ENCODE data around the gene ARHGAP35. TPM values are rescaled to one million over a fixed set of nuclear protein-coding genes. Genes with fewer than 3 reads are reported as not detected.

The ARHGAP35 gene
- total and polyA plus RNA-seq, 10 of the 15 experiments (the other 5 are each of a cell fraction or from before 2014, with no cell fraction given) = 0.85 to 29.9 (median 11.5) TPM

GRCh38 chr19:46896076-46896794 lies 35.4 kb downstream of the ARHGAP35 start:
- Histone ChIP-seq H2AFZ (ENCODE audit: control insufficient read depth, low read depth, low read length) (no peak overlapping the region), H3K27ac (ENCODE audit: control insufficient read depth, insufficient read depth) (no peak overlapping the region), H3K9me3 (replicated peaks; ENCODE audit: control insufficient read depth, insufficient read depth, low read length) (no peaks in the 10 kb centered on the region), H3K4me2 (ENCODE audit: control insufficient read depth, insufficient read depth) (no peak overlapping the region), H3K4me1 (ENCODE audit: control insufficient read depth, insufficient read depth, low read length) (peaks cover 14% of the 10 kb centered on the region), H3K36me3 (ENCODE audit: control insufficient read depth in 2 of 2, insufficient read depth in 2 of 2, low read length in 1 of 2) (no peaks in the 10 kb centered on the region), H3K27me3 (replicated peaks in 1 of 2; ENCODE audit: control insufficient read depth in 2 of 2, insufficient read depth in 2 of 2, low read length in 1 of 2) (no peaks in the 10 kb centered on the region), H3K9ac (ENCODE audit: control insufficient read depth, insufficient read depth, low read length) (no peak overlapping the region), H4K20me1 (ENCODE audit: control insufficient read depth, insufficient read depth) (peaks cover 7% of the 10 kb centered on the region; the same call in 1 of the 2 replicates), H3K79me2 (ENCODE audit: control insufficient read depth, insufficient read depth, low read length) (peaks cover 26% of the 10 kb centered on the region), H3K4me3 (no peak overlapping the region)
- no peak for FAIRE-seq
- no peak for DNase-seq (ENCODE audit: low read depth, low spot score)
- CTCF ChIA-PET = interaction anchor here (0.6 to 1.1 kb wide), 3 partner anchors 39 to 56 kb away, joined by 3 read pairs; no protein-coding TSS in a partner anchor
- WGBS (ENCODE audit: insufficient coverage, insufficient replicate concordance, low lambda C conversion rate, missing lambda C conversion rate) = 80% methylated on average over 10 of the region's 10 CpGs
- SMC1A ChIA-PET (ENCODE audit: uncharacterized antibody, unreplicated experiment) = interaction anchor here (1.7 kb wide), 1 partner anchor 11 kb away, joined by 7 read pairs; no protein-coding TSS in a partner anchor
- RAD21 ChIA-PET (ENCODE audit: unreplicated experiment) = no interaction called here
- POLR2A ChIA-PET = interaction anchor here (0.5 kb wide), 1 partner anchor 14 kb away, joined by 4 read pairs; no protein-coding TSS in a partner anchor
- intact Hi-C loops (cut with micrococcal nuclease; ENCODE audit: unreplicated experiment) (no loop called here), in situ Hi-C loops (cut with MboI) (no loop called here)
- BruUV-seq (replicated peaks) = no TSS peak
- no peak for ATAC-seq
- TF ChIP-seq SMAD5 (IDR thresholded peaks at IDR 0.05; ENCODE audit: low read depth) (no peak), CBX3 (IDR thresholded peaks at IDR 0.05; ENCODE audit: borderline replicate concordance, low read depth) (no peak), RB1 (IDR thresholded peaks at IDR 0.05; ENCODE audit: borderline replicate concordance) (no peak), ZBTB40 (IDR thresholded peaks at IDR 0.05; ENCODE audit: borderline replicate concordance) (no peak), BCLAF1 (IDR thresholded peaks at IDR 0.05) (no peak), TARDBP (IDR thresholded peaks at IDR 0.05; ENCODE audit: borderline replicate concordance) (no peak), USF2 (IDR thresholded peaks at IDR 0.05; ENCODE audit: borderline replicate concordance, low read depth, low read length) (no peak), NR2C2 (IDR thresholded peaks at IDR 0.05; ENCODE audit: borderline replicate concordance, control insufficient read depth, insufficient read length, low read depth) (no peak), HDGF (IDR thresholded peaks at IDR 0.05) (no peak), ZBTB11 (CRISPR knock-in tag; IDR thresholded peaks at IDR 0.05) (no peak), SMARCA5 (IDR thresholded peaks at IDR 0.05) (no peak), NR2C1 (IDR thresholded peaks at IDR 0.05) (no peak)

Data from GM12878 (cell line).